GM21367 (cell line): ENCODE measurements around the gene ARHGAP42.

ENCODE experiments used
- ATAC-seq: cut with Tn5 transposase; IDR thresholded peaks from one replicate; pipeline ENCODE4 v1.9.1; 2021; ENCODE audit not compliant: unreplicated experiment

Gene ARHGAP42

DNA sequence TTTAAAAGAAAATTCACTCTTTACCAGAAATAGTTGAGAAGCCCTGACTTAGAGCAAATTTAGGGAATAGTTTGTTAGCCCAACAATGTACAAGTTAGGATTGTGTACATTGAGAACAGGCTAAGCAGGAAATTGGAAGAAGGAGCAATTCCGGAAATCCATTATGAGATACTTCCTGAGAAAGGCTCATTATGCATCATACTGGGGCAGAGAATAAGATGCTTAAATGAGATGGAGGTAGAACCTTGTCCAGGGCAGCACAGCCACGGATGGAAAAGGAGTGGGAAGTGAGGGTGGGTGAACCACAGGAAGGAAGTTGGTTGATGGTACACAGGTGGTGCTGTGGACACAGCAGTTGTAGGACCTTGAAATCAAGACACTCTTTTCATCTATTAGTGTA is 262.4 kb downstream of the ARHGAP42 start:
- no peak for ATAC-seq

DNA sequence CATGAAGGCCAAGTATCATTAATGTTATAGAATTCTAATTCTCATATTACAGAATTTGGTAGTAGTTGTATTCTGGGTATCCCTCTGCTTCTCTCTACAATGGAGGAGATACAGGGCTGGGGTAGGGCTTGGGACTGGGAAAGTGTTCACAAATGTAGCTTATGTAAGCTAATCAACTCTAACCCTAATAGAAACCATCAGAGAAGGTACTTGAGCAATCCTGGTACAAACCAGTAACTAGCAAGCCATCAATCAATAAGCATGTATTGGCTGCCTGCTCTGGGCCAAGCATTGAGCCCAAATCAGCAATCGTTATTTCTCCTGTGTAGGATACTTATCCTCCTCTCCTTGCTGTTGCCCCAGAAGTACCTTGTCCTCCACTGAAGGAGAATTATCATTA is 268.2 kb downstream of the ARHGAP42 start:
- no peak for ATAC-seq

DNA sequence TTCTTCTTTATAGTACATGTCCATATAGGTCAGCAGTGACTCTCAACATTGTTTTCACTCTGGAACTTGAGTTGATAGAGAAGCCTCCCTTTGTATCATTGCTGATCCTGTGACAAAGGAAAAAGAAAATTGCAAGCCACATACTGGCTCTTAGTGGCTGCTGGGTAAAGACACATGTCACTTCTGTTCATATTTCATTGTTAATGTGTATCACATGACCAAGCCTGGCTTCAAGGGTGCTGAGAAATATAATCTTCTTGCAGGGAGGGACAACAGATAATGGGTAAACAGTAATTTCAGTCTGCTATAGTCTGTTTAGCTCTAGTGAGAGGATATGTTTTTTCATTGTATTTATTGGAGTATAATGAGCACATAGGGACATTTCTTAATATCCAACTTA is 269.3 kb downstream of the ARHGAP42 start:
- ATAC-seq = no peak

DNA sequence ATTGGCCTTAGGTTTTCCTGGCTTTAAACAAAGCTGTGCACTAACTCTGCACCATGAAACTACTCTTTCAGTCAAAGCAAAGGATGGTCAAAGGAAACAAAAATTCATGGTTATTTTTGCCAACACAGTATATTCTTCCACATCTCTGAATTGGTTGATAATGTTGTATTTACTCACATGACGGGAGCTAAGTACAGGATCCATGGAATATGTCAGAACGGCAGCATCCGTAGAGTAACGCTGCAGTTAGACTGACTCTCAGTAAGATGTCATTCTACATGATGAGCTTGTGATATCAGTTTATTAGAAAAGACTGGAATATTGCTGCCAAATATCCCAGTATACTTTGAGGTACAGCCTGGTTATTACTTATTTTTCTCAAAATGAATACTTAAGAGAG is 270.4 kb downstream of the ARHGAP42 start:
- ATAC-seq = no peak

DNA sequence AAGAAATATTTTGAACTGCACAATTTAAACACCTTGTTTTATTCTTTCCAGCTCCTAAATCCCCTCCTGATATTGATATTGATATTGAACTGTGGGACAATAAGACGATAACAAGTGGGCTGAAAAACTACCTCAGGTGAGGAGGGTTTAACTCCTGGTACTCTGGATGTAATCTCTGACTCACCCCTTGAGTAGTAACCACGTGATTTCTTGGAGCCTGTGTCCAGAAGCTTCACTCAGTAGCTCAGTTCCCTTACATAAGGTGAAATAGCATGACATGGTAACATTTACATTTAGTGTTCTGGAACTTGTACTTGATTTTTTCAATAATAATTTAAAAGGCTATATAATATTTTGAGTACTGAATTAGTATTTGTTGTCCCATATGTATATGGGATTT is 274.5 kb downstream of the ARHGAP42 start:
- no peak for ATAC-seq

DNA sequence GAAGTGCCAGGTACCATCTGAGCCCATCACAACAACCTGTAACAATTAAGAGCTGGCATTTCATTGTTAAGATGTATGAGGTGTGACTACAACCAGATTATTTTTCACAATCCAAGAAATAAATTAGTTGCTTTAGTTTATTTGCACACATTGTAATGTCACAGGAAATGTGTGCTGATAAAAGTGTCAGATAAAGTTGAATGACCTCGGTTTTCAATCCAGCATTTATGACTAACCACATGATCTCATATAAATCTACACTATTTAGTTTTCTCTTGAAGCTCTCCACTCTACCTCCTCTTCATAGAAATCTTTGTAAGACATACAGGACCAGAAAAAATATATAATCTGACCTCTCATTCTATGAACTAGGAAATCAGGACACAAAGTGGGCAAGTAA is 276.3 kb downstream of the ARHGAP42 start:
- ATAC-seq = no peak

DNA sequence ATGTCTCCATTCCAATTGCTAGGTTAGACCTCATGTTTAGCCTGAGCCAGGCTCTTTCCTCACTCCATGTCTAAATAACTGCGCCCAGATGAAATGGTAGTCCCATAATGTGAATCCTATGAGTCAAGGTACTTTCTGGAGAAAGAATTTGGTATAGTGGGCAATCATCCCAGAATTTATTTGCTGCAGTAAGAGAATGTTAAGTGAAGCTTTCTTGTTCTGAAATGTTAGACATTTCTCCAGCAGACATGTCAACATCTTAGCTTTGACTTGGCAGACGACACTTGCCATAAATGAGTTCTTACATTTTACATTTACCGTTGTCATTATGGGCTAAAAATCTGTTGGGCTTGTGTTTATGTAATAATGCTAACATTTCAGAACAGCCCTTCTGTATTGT is 277.3 kb downstream of the ARHGAP42 start:
- no peak for ATAC-seq

DNA sequence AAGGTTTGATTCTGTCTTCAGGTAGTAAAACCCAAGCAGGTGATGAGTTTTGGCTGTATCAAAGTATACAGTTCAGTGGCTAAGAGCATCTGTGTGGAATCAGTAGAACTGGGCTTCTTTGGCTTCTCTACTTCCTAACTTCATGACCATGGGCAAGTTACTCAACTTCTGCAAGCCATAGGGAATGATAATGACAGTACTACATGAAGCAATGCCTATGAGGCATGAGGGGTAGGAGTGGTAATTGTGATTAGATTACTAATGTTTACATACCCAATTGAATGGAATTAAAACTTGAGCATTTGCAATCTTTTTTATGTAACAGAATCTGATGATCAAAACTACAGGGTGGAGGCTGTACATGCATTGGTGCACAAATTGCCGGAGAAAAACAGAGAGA is 278.3 kb downstream of the ARHGAP42 start:
- ATAC-seq = no peak

DNA sequence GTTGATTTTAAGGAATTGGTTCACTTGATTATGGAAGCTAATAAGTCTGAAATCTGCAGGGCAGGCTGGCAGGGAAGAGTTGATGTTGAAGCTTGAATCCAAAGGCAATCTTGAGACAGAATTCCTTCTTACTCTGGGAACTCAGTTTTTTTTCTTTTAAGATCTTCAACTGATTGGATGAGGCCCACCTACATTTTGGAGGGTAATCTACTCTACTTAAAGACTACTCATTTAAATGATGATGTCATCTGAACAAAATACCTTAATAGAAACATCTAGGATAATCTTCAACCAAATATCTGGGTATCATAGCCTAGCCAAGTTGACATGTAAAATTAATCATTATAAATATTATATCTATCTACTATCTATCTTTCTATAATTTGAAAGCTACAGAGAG is 279.3 kb downstream of the ARHGAP42 start:
- no peak for ATAC-seq

DNA sequence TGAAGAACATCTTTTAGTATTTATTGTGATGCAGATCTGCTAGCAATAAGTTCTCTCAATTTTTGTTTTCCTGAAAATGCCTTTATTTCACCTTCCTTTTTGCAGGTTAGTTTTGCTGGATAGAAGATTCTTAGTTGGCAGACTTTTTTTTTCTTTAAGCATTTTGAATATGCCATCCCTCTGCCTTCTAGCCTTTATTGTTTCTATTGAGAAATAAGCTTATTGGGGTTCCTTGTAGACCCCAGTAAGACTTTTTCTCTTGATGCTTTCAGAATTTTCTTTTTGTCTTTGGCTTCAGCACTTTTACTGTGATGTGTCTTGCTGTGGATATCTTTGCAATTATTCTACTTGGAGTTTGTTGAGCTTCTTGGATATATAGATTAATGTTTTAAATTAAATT is 281.9 kb downstream of the ARHGAP42 start:
- ATAC-seq = no peak

DNA sequence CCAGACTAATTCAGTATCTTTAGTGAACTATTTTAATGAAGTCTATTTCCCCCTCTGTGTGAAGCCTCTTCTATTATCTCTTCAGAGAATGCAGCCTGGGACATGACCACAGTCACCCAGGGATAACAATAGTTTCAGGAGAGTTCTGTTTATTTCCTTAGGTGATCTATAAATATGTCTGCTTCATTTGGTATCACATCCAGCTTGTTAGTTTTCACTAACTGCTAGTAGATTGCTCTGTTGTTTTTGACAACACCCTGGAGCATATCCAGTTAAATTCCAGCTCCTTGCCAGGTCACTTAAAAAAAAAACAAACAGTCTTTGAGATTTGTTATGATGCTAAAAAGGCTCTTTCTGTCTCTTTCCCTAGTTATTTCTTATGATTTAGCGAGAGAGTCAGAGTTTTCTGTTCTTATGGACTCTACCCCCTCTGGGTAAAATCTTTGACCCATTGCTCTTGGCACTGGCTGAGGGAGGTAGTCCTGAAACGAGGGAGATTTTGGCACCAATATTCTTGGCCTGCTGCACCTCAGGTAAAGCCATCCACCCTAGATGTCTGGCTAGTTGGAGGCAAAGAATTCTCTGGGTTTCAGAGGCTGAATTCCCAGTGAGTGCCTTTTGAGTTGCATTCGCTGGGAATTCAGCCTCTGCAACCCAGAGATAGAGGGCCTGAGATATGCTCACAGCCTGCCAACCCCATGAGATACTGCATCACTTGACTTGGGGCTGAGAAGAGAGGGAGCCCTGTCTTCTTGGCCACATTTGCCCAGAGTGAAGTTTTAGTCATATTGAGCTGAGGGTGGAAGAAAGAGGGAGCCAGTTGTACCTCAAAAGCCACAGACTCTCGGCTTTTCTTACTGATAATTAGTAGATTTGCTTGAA is 283.4 kb downstream of the ARHGAP42 start:
- no peak for ATAC-seq

DNA sequence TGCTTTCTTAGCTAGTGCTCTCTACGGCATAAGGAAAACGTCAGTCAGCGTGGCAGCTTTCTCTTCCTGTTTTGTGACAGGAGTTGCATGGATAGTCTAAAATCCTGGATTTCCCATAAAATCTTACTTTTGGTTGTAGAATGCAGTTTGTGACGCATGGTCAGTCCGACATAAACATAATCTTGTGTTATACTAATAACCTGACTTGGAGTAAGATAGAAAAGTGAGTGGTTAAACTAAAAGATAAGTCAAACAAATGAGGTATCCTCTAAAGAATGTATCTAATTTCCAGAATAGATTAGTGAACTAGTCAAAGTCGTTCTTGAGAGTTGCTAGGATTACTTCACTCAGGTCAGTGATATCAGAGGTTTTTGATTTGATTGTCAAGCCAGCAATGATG is 285.0 kb downstream of the ARHGAP42 start:
- no peak for ATAC-seq

DNA sequence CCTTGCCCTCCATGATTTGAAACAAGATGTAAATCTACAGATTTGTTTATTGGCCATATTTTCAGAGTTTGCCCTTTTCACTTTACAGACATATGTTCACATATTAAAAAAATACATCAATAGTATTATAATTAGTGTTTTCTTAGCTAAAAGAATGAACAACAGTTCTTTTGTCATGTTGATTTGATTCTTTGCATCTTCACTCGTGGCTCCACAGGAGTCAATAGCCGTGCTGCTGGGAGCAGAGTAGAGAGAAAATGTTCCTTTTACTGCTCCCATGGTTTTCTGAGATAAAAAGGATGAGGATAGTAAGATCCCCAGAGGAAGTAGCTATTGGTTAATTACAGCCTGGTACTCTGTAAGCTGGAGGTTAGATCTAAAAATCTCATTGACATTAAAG is 291.4 kb downstream of the ARHGAP42 start:
- ATAC-seq = no peak

DNA sequence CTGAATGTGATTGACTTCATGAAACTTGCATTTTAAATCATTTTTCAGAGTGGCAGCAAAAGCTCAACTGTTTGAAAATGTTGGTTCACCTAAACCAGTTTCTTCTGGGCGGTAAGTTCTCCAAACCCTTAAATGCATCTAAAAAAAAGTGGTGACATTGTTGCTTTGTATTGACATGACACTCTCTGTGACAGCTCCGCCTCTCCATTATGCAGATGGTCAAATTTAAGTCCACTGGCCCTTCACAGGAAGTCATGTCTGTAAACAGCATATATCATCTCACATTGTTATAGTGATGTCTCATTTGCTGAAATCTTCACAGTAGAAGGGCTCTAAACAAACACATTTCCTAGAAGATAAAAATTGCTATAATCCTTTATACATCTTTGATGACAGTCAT is 291.9 kb downstream of the ARHGAP42 start:
- no peak for ATAC-seq

DNA sequence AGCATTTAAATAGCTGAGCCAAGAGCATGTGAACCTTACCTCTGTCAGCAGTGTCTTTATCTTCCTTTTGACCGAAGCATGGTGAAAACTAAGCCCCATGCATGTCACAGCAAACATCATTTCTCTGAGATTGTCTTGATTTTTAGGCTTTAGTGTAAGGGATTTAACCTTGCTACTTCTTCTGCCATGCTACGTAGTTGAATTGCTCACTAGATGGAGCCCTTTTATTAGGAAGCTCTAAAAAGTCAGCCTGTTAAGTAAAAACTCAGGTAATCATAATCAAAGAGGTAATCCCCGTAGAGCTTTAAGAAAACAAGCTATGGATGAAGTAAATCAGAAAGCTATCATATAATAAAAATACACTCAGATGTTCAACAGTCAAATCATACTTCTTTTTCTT is 293.1 kb downstream of the ARHGAP42 start:
- no peak for ATAC-seq

DNA sequence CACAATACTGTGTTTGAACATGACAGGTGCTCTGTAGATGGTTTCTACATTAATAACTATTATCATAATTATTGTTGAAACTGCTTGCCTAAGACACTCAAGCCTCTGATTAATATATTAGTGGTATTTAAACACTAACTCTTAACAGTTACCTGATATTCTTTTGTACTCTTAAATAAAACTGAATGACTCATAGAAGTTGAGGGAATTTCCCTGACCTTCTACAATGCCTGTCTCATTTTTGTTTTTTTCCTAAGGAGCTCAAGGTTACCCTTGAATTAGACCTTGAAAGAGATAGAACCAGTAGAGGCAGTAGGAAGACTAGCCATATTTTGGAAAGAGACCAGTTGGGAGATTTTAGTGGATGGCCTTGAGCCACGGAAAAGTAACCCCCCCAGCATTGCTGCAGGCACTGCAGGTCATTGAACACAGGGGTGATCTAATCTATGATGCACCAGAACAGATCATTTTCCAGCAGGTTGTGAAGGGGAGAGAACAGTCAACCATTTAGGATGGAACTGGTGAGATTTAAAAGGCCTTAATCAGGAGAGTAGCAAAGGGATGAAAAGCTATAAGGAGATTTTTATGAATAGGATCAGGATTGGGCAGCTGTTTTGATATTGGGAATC is 294.2 kb downstream of the ARHGAP42 start:
- no peak for ATAC-seq

DNA sequence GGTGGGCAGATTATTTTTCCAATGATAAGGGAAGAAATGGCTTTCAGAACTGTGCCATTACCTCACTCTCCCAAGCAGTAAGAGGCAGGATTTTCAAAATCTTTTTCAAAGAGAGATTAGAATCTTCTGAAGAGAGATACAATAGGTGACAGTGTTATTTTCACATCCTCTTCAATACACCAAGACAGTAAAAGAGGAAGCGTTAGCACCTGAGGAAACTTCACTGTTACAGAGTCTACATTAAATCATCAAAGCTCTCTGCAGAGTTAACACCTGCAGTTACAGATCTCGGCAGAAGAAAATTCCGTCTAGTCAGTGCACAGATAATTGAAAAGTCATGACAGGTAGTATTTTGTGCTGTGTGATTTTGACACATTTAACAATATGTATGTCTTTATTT is 297.6 kb downstream of the ARHGAP42 start:
- ATAC-seq = peak; percentile 88

DNA sequence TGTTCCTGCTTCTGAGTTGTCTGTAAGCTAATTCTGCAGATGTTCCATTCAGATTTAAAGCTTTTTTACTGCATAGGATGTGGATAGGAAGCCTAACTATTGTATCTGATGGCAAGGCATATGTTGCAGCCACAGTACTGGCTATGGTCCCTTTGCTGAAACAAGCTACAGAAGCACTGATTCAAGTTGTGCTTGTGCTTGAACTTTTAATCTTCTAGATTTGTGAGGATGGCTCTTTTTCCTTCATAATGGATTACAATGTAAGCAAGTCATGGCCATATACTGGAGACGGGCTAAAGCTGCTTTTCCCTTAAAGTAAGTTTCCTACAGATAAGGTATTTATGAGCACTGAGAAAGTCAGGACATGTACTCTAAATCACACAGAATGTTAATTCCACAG is 303.8 kb downstream of the ARHGAP42 start:
- ATAC-seq = no peak

DNA sequence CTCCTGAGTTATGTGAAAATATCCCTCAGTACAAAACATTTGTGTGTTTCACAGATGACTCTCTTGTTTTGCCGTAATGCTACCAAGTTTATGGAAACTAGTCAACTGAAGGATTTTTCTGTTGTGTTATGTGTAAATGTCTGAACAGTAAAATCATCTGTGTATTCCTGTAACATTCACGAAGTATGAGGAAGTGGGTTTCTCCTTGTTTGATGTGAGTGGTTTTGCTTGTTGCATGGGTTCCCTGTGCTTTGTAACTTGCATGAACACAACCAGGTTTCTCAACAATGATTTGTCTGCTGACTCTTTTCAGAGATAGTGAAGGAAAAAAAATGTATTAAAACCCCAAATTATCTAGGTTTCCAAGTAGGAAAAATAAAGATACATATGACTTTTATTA is 304.5 kb downstream of the ARHGAP42 start:
- no peak for ATAC-seq

DNA sequence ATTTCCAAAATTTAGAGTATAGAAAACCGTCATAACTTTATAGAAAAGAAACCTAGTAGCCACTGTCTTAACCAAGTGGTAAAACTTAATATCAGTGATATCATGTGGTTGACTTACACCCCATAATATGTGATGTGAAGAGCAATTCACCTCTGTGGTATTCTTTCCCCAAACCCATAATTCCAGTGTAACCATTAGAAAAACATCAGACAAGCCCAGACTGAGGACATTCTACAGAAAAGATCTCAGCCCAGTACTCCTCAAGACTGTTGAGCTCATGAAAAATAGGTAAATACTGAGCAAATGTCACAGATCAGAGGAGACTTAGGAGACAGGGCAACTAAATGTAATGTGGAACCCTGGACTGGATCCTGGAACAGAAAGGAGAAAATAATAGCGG is 307.9 kb downstream of the ARHGAP42 start:
- no peak for ATAC-seq

DNA sequence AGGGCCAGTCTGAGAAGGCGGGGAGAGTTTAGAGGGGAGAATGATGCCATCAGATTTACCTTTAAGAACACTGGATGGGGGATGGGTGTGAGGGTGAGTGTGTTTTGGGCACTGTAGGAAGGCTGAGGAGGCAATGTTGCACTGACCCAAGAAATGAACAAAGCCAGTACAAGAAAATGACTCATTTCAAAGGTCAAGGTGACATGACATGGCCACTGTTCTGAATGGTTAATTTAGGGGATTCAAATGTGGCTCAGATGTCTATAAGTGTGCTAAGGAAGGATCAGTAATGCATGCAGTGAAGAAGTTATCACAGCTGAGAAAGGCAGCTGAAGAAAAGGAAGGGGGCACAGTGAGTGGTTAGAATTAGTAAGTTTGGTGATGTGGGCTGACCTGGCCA is 312.7 kb downstream of the ARHGAP42 start:
- ATAC-seq = no peak

DNA sequence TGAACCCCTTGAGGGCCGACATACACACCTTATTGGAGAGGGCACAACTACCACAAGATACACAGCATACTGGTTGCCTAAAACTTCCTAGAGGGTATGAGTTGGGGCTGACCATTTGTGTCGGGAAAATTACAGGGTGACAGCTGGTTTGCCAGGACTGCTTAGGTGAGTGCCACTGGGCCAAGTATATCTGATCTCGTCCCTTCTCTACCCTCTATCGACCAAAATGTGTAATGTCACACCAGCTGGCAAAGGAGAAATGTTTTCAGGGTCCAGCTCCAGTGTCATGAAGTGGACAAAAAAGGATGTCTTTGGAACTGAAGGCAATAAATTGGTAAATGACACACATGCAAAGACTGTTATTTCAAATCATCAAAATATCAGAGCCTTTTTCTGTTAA is 316.4 kb downstream of the ARHGAP42 start:
- peak; percentile 54 for ATAC-seq
